ENCODE data around the gene PDE7B.

DNA sequence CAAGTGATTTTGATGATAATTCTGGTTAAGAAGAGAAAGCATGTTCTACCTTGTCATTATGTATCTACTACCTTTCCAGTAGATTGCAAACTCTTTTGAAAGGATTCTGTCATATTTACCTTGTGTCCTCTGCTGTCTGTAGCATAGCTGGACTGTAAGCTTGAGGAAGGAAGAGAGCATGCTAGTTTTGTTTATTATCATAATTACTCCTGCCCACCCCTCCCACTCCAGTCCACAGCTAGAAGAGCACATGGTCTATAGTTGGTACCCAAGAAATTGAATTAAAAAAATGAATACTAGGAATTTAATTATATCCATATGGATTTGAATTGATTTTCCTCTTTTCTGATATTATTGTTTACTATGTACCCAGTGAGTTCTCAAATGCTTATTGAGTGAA, 40.2 kb downstream of the PDE7B start:
- TF ChIP-seq, protein P1, sequence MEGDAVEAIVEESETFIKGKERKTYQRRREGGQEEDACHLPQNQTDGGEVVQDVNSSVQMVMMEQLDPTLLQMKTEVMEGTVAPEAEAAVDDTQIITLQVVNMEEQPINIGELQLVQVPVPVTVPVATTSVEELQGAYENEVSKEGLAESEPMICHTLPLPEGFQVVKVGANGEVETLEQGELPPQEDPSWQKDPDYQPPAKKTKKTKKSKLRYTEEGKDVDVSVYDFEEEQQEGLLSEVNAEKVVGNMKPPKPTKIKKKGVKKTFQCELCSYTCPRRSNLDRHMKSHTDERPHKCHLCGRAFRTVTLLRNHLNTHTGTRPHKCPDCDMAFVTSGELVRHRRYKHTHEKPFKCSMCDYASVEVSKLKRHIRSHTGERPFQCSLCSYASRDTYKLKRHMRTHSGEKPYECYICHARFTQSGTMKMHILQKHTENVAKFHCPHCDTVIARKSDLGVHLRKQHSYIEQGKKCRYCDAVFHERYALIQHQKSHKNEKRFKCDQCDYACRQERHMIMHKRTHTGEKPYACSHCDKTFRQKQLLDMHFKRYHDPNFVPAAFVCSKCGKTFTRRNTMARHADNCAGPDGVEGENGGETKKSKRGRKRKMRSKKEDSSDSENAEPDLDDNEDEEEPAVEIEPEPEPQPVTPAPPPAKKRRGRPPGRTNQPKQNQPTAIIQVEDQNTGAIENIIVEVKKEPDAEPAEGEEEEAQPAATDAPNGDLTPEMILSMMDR (IDR thresholded peaks at IDR 0.05): no peak
- TF ChIP-seq POLR2A (IDR thresholded peaks at IDR 0.05; ENCODE audit: low read depth): no peak
- TF ChIP-seq POLR2AphosphoS5 (IDR thresholded peaks at IDR 0.05): no peak
- TF ChIP-seq EP300 (IDR thresholded peaks at IDR 0.05): no peak
